Stimulated activated CD4-positive, alpha-beta T cell treated with anti-CD3 and anti-CD28 coated beads, Interleukin-2, amount 100 ng/mL, for 24 hours (primary cell): ENCODE data around the gene RARA.

Source experiments
- DNase-seq, 2 donors: peaks; one replicate each; pipeline ENCODE4 v3.0.0-alpha.2; 2020

Gene RARA

GRCh38 chr17:40330850-40331470 lies 22.0 kb downstream of the RARA start:
- DNase-seq, result no peak

GRCh38 chr17:40331743-40332641 lies 23.0 kb downstream of the RARA start:
- no peak for DNase-seq

DNA sequence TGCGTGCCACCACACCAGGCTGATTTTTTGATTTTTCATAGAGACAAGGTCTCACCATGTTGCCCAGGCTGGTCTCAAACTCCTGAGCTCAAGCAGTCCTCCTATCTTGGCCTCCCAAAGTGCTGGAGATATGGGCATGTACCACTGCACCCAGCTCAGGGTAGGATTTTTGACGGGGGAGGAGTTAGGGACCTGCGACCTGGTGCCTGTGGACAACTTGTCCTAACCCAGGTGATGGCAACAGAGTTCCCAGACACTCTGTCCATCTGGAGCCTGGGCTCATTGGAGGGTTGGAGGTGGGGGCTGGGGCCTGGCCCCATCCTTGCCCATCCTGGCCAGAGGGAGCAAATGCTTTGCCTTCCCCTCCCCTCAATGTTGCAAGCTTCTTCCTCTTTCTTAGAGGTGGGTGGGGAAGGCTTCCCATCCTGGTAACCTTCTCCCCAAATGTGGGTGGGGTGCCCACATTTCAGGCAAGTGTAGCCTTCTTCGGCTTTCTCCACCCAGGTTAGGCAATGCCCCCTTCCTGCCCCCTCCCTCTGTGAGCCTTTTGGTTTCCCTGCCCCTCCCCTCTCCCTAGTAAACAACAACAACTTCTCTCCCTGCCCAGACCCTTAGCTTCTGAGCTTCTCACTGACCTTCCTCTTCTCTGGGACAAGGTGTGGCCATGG lies 24.9 kb downstream of the RARA start:
- no peak for DNase-seq

- DNase-seq, result no peak
These were observed 26.6 kb downstream of the RARA start for GRCh38 chr17:40335620-40336019.

DNA sequence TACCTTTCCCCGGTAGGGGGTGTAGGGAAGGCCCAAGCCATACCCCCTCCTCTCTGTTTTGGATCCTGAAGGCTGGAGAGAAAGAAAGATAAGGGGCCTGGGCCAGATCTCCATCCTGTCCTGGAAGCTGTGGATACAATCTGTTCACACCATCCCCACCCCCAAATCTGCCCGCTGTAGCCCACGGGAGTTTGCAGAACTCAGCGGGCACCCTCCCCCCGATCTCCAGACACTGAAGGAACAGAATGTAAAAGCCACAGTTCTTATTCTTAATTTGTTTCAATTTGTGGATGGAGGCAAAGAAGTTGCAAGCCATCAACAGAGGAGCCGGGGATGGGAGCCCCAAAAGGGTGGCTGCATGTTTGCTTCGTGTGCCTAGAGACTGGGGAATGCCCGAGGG lies 28.4 kb downstream of the RARA start:
- DNase-seq, result no peak

- DNase-seq, result no peak
These were observed 29.1 kb downstream of the RARA start for GRCh38 chr17:40338058-40338457.

DNA sequence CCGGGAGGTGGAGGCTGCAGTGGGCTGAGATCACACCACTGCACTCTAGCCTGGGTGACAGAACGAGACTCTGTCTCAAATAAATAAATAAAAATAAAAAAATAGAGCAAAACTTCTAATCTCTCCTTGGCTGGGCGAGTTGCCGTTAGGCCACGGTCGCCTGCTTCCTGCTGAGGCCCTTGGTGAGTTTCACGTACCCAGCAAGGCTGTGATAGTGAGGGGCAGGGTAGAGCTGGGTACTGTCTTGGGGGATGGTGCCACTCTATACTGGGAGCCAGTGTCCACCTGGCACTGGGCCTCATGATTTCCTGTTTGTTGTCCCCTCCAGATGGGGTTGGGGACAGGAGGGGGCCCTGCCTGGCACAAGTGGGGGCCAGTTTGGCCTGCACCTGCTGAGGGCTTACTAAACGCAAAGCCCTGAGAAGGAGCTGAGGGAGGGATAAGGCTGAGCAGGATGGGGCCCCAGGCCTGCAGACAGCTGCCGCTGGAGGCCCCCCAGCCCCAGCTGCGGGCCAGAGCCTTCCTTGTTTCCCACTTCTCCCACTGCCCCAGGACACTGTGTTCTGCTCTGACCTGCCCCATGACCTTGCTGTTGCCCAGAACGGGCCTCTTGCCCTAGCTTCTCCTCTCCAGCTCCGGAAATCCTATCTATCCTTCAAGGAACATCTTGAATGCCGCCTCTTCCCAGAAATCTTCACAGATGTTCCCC lies 30.1 kb downstream of the RARA start:
- no peak for DNase-seq

GRCh38 chr17:40340327-40340726 lies 31.3 kb downstream of the RARA start:
- DNase-seq, result no peak

GRCh38 chr17:40340880-40341807 lies 32.2 kb downstream of the RARA start:
- peak; percentile 82 to 84 for DNase-seq

DNA sequence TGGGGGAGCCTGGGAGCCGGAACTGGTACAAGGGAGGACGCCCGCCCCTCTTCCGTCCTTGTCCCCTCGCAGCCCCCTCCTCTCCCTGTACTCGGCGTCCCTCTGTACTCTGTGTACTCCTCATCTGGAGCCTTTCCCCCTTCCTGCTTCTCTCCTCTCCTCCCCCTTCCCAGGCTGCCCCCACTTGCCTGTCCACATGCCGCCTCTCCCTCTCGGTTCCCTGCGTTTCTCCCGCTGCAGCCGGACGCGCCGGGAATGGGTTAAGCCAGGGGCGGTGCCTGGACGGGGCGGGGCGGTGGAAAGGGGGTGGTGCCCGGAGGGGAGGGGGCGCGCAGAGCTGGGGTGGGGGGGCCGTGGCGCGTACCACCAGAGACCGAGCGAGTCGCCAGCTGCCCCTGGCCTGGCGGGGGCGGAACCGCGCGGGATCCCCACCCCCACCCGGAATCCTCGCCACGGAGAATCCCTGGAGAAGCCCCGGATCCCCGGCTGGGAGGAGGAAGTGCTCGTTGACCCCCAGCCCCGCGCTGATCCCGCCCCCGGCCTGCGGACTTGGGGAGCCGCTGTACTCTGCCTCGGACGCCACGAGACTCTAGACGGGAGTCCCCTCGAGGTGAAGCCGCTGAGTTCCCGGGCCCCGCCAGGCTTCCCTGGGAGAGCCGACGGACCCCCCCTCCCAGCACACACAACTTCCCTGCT lies 33.0 kb downstream of the RARA start:
- DNase-seq, result no peak

DNA sequence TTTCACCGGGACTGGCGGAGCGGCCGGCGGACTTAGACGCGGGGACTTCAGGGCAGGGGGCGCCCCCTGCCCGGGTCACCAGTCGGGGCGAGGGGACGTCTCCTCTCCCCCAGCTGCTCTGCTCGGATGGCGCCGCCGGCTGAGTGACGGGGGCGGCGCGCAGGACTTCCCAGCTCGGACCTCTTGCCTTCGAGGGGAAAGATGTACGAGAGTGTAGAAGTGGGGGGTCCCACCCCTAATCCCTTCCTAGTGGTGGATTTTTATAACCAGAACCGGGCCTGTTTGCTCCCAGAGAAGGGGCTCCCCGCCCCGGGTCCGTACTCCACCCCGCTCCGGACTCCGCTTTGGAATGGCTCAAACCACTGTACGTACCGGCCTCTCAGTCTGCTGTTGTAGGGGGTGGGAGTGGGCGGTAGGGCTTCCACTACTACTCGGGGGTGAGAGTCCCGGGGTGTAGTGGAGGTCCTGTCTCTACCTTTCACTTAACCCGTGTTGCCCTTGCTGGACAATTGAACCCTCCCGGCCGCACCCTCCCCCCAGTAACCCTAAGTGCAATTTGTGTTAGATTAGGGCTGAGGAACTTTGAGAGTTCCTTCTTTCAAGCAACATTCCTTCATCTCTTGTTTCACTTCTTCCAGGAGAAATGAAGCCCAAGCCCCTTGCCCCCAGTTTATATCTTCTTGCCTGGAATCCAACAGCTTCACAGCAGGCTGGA lies 33.7 kb downstream of the RARA start:
- no peak for DNase-seq

- no peak for DNase-seq
These were observed 34.5 kb downstream of the RARA start for GRCh38 chr17:40343219-40344119.

GRCh38 chr17:40344421-40345160 lies 35.6 kb downstream of the RARA start:
- DNase-seq, result peak in 1 of 2 donors; percentile 34

DNA sequence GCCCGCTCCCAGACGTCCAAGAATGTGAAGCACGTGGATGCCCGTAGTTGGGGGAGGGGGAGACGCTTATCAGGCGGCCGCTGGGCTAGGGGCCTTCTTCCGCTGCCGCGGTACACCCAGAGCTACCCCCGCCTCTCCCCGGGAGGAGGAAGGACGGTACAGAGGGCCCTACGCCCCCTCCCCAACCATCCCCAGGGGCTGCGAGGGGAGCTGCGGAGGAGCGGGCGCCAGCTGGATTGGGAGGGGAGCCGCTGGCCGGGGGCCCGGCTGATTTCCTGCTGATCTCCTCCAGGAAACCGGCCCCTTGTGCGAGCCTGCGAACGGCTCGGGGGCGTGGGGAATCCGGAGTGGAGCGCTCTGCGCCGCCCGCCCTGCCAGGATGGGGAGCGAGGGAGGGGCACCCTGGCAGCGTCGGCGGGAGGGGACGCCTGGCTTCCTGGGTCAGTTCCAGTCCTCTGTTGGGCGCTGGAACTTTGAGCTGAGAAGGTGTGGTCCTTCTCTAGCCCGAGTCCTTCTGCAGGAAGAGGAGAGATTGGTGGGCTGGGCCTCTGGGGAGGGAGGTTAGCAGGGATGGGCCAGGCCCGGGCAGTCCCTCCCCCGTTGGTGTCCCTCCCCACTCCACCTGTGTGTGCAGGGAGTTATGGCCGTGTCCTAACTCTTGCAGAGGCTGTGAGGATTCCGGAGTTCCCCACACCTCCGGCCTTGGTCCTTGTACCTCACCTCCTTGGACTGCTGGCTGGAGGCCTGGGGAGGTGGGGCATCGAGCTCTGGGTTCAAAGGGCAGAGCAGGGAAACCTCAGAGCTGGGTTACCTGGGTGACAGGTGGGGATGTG lies 36.4 kb downstream of the RARA start:
- peak; percentile 39 to 45 for DNase-seq

DNA sequence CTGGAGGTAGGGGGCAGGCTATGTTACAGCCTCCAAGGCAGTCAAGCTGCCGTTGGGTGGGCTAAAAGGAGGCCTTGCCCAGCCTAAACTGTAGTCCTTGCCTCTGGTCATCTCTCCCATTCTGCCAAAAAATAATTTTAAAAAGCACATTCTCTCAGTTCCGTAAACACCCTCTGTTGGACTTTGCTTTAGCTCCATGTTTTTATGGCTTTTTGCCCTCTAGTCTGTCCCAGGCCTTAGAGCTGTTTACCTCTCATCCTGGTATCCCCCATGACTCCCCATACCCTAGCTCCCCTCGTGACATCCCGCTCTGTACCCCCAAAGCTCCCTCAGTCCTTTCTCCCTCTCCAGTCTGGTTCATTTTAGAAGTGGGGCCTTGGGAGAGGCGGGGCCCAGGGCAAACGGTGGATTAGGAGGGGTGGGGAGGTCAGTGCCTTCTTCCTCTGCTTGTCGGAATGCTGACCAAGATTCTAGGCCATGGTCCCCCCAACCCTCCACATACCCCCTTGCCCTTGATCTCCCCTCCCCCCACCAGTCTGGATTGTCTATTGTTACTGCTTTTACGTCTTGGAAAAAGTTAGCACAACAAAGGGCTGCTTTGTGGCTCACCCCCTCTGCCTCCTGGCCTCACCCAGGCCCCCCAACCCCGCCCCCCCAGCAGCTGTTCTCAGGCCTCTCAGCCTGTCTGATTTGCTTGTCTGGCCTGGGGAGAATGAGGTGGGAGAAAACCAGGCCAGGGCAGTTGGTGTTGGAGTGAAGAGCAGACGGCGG lies 37.2 kb downstream of the RARA start:
- DNase-seq, result no peak

- no peak for DNase-seq
These were observed 37.8 kb downstream of the RARA start for GRCh38 chr17:40346765-40347158.
